ENCODE data around the gene CPAMD8. TPM values are rescaled to one million over a fixed set of nuclear protein-coding genes. Genes with fewer than 3 reads are reported as not detected.

Gene CPAMD8
- total and polyA plus RNA-seq, 2 donors (not counting 1 experiment from before 2014, with no cell fraction given): 0.14 to 1.7 TPM

GRCh38 chr19:17004386-17004785, 22.2 kb downstream of the CPAMD8 start:
- Histone ChIP-seq H3K4me3 (replicated peaks in 1 of 4; ENCODE audit: control extremely low read depth in 1 of 4, insufficient read depth in 1 of 4, low read depth in 3 of 4, low read length in 4 of 4) (no peak overlapping the region), H3K9ac (ENCODE audit: insufficient read depth, low read length) (no peak overlapping the region), H3K4me2 (ENCODE audit: extremely low read depth, insufficient read depth, low read length) (no peak overlapping the region), H3K79me2 (ENCODE audit: control insufficient read depth, insufficient read depth, low read length) (no peaks in the 10 kb centered on the region), H4K20me1 (ENCODE audit: control insufficient read depth, extremely low read depth, insufficient read depth, low read length) (no peaks in the 10 kb centered on the region), H3K9me3 (ENCODE audit: control insufficient read depth, insufficient read depth, low read depth, low read length) (no peaks in the 10 kb centered on the region), H3K36me3 (ENCODE audit: control insufficient read depth, insufficient read depth, low read length) (no peaks in the 10 kb centered on the region), H2AFZ (ENCODE audit: low read length) (no peak overlapping the region), H3K27me3 (ENCODE audit: control insufficient read depth, insufficient read depth, low read length) (no peaks in the 10 kb centered on the region), H3K27ac (ENCODE audit: insufficient read depth, low read length) (no peak overlapping the region), H3K4me1 (ENCODE audit: control insufficient read depth, extremely low read depth, insufficient read depth, low read length) (no peaks in the 10 kb centered on the region)
- no peak for DNase-seq (ENCODE audit: low read depth in 2 of 2)
- TF ChIP-seq CTCF (conservative IDR thresholded peaks at IDR 0.05 in 1 of 2, IDR thresholded peaks at IDR 0.05 in 1 of 2; ENCODE audit: low read depth in 1 of 2, low read length in 2 of 2): no peak
- TF ChIP-seq EZH2 (IDR thresholded peaks at IDR 0.05; ENCODE audit: low read length, missing control alignments): no peak

- Histone ChIP-seq H3K27ac (ENCODE audit: insufficient read depth, low read length) (no peak overlapping the region), H3K36me3 (ENCODE audit: control insufficient read depth, insufficient read depth, low read length) (no peaks in the 10 kb centered on the region), H4K20me1 (ENCODE audit: control insufficient read depth, extremely low read depth, insufficient read depth, low read length) (no peaks in the 10 kb centered on the region), H3K9ac (ENCODE audit: insufficient read depth, low read length) (no peak overlapping the region), H3K4me3 (replicated peaks in 1 of 4; ENCODE audit: control extremely low read depth in 1 of 4, insufficient read depth in 1 of 4, low read depth in 3 of 4, low read length in 4 of 4) (no peak overlapping the region), H3K9me3 (ENCODE audit: control insufficient read depth, insufficient read depth, low read depth, low read length) (no peaks in the 10 kb centered on the region), H3K27me3 (ENCODE audit: control insufficient read depth, insufficient read depth, low read length) (no peaks in the 10 kb centered on the region), H3K4me2 (ENCODE audit: extremely low read depth, insufficient read depth, low read length) (no peak overlapping the region), H3K4me1 (ENCODE audit: control insufficient read depth, extremely low read depth, insufficient read depth, low read length) (no peaks in the 10 kb centered on the region), H2AFZ (ENCODE audit: low read length) (no peak overlapping the region), H3K79me2 (ENCODE audit: control insufficient read depth, insufficient read depth, low read length) (no peaks in the 10 kb centered on the region)
- DNase-seq (ENCODE audit: low read depth in 2 of 2): no peak
- TF ChIP-seq CTCF (conservative IDR thresholded peaks at IDR 0.05 in 1 of 2, IDR thresholded peaks at IDR 0.05 in 1 of 2; ENCODE audit: low read depth in 1 of 2, low read length in 2 of 2) (no peak), EZH2 (IDR thresholded peaks at IDR 0.05; ENCODE audit: low read length, missing control alignments) (no peak)
These were observed 24.2 kb downstream of the CPAMD8 start for GRCh38 chr19:17002455-17002854.

GRCh38 chr19:17001603-17002183, 24.9 kb downstream of the CPAMD8 start:
- DNase-seq (ENCODE audit: low read depth in 2 of 2): no peak
- no peaks in the 10 kb centered on the region for H3K79me2 ChIP-seq (ENCODE audit: control insufficient read depth, insufficient read depth, low read length)
- no peak overlapping the region for H2AFZ ChIP-seq (ENCODE audit: low read length)
- no peaks in the 10 kb centered on the region for H3K36me3 ChIP-seq (ENCODE audit: control insufficient read depth, insufficient read depth, low read length)
- H4K20me1 ChIP-seq (ENCODE audit: control insufficient read depth, extremely low read depth, insufficient read depth, low read length): no peaks in the 10 kb centered on the region
- H3K4me1 ChIP-seq (ENCODE audit: control insufficient read depth, extremely low read depth, insufficient read depth, low read length): no peaks in the 10 kb centered on the region
- no peak overlapping the region for H3K4me3 ChIP-seq (replicated peaks in 1 of 4; ENCODE audit: control extremely low read depth in 1 of 4, insufficient read depth in 1 of 4, low read depth in 3 of 4, low read length in 4 of 4)
- H3K27me3 ChIP-seq (ENCODE audit: control insufficient read depth, insufficient read depth, low read length): no peaks in the 10 kb centered on the region
- no peaks in the 10 kb centered on the region for H3K9me3 ChIP-seq (ENCODE audit: control insufficient read depth, insufficient read depth, low read depth, low read length)
- no peak overlapping the region for H3K9ac ChIP-seq (ENCODE audit: insufficient read depth, low read length)
- TF ChIP-seq CTCF (conservative IDR thresholded peaks at IDR 0.05 in 1 of 2, IDR thresholded peaks at IDR 0.05 in 1 of 2; ENCODE audit: low read depth in 1 of 2, low read length in 2 of 2) (no peak), EZH2 (IDR thresholded peaks at IDR 0.05; ENCODE audit: low read length, missing control alignments) (no peak)
- no peak overlapping the region for H3K4me2 ChIP-seq (ENCODE audit: extremely low read depth, insufficient read depth, low read length)
- H3K27ac ChIP-seq (ENCODE audit: insufficient read depth, low read length): no peak overlapping the region

Measured in fibroblast of lung (primary cell).